Measurements from ENCODE around the gene RS1.

- TF ChIP-seq CTCF (IDR thresholded peaks at IDR 0.05) (no peak), POLR2A (IDR thresholded peaks at IDR 0.05) (no peak), EP300 (IDR thresholded peaks at IDR 0.05) (no peak)
Observed at GRCh38 chrX:18677161-18677869, 5.4 kb upstream of the RS1 start.
